NCI-H69 (cell line): ENCODE measurements around the gene TRPM3.
"Not testable (repeated sequence)": the region's sequence is repeated elsewhere in the genome, so short reads cannot be mapped to it uniquely, and the experiment has no call there.

ENCODE experiments used
- DNase-seq: peaks from one replicate; lab custom pipeline; 2025; lab: John Stamatoyannopoulos, UW

The TRPM3 gene

GRCh38 chr9:70749066-70749465 lies 372.4 kb downstream of the TRPM3 start:
- DNase-seq: no peak

- DNase-seq: peak; percentile 55
These were observed 374.1 kb downstream of the TRPM3 start for GRCh38 chr9:70747261-70747718.

GRCh38 chr9:70746760-70747159 lies 374.7 kb downstream of the TRPM3 start:
- peak; percentile 72 for DNase-seq

GRCh38 chr9:70746316-70746715 lies 375.1 kb downstream of the TRPM3 start:
- DNase-seq: peak; percentile 34

- DNase-seq: not testable (repeated sequence)
These were observed 396.6 kb downstream of the TRPM3 start for GRCh38 chr9:70724794-70725193.

- not testable (repeated sequence) for DNase-seq
These were observed 397.4 kb downstream of the TRPM3 start for GRCh38 chr9:70724025-70724424.

GRCh38 chr9:70706797-70707196 lies 414.6 kb downstream of the TRPM3 start:
- DNase-seq: not testable (repeated sequence)

- no peak for DNase-seq
These were observed 420.3 kb downstream of the TRPM3 start for GRCh38 chr9:70701163-70701562.

GRCh38 chr9:70696694-70697335 lies 424.6 kb downstream of the TRPM3 start:
- no peak for DNase-seq

- DNase-seq: no peak
These were observed 426.7 kb downstream of the TRPM3 start for GRCh38 chr9:70694758-70695157.

GRCh38 chr9:70693186-70693585 lies 428.2 kb downstream of the TRPM3 start:
- no peak for DNase-seq

GRCh38 chr9:70692431-70692830 lies 429.0 kb downstream of the TRPM3 start:
- DNase-seq: no peak

- DNase-seq: no peak
These were observed 432.7 kb downstream of the TRPM3 start for GRCh38 chr9:70688704-70689103.

GRCh38 chr9:70683841-70684240 lies 437.6 kb downstream of the TRPM3 start:
- DNase-seq: no peak

GRCh38 chr9:70682298-70682697 lies 439.1 kb downstream of the TRPM3 start:
- no peak for DNase-seq

GRCh38 chr9:70679845-70680244 lies 441.6 kb downstream of the TRPM3 start:
- no peak for DNase-seq

GRCh38 chr9:70678153-70678552 lies 443.3 kb downstream of the TRPM3 start:
- DNase-seq: no peak

- DNase-seq: no peak
These were observed 444.2 kb downstream of the TRPM3 start for GRCh38 chr9:70677055-70677735.

GRCh38 chr9:70675868-70676370 lies 445.5 kb downstream of the TRPM3 start:
- DNase-seq: no peak

- no peak for DNase-seq
These were observed 447.6 kb downstream of the TRPM3 start for GRCh38 chr9:70673844-70674243.

- no peak for DNase-seq
These were observed 449.2 kb downstream of the TRPM3 start for GRCh38 chr9:70672161-70672649.

GRCh38 chr9:70668751-70669150 lies 452.7 kb downstream of the TRPM3 start:
- DNase-seq: no peak

- DNase-seq: no peak
These were observed 462.7 kb downstream of the TRPM3 start for GRCh38 chr9:70658765-70659164.
